HepG2 (cell line): ENCODE results near the gene TLR9. TPM values are rescaled to one million over a fixed set of nuclear protein-coding genes. Genes with fewer than 3 reads are reported as not detected.

ENCODE experiments used
- ARHGAP35 ChIP-seq: sonication (generic); formaldehyde crosslinking; IDR thresholded peaks from 2 replicates; pipeline ENCODE4 v1.9.0; 2022; ENCODE audit warnings: mild to moderate bottlenecking, inconsistent platforms, moderate library complexity, missing genetic modification reagents, borderline replicate concordance
- FOXA3 ChIP-seq: IDR thresholded peaks from 2 replicates; pipeline ENCODE4 v1.6.1; 2016; ENCODE audit warnings: missing genetic modification reagents, missing compliant biosample characterization
- HES4 ChIP-seq: sonication (generic); formaldehyde crosslinking; IDR thresholded peaks from 2 replicates; pipeline ENCODE4 v1.9.0; 2021; ENCODE audit warnings: mild to moderate bottlenecking, missing genetic modification reagents, borderline replicate concordance
- HNRNPL ChIP-seq: fragments of 200-400 bp; formaldehyde crosslinking; IDR thresholded peaks from 2 replicates; pipeline ENCODE4 v1.6.1; 2017; ENCODE audit warnings: mild to moderate bottlenecking, low read depth, low read length
- HNRNPUL1 ChIP-seq: fragments of 200-400 bp; formaldehyde crosslinking; IDR thresholded peaks from 2 replicates; pipeline ENCODE4 v1.6.1; 2017; ENCODE audit warnings: low read depth, mild to moderate bottlenecking, low read length, moderate library complexity
- MYC ChIP-seq: sonication (generic); formaldehyde crosslinking; IDR thresholded peaks from 2 replicates; pipeline ENCODE4 v1.9.0; 2021; ENCODE audit warnings: missing genetic modification reagents, borderline replicate concordance
- PHF8 ChIP-seq: sonication (generic); formaldehyde crosslinking; IDR thresholded peaks from 2 replicates; pipeline ENCODE4 v1.5.0; 2020; ENCODE audit warnings: missing genetic modification reagents
- RFXAP ChIP-seq: sonication (generic); formaldehyde crosslinking; IDR thresholded peaks from 2 replicates; pipeline ENCODE4 v1.4.0; 2020; ENCODE audit warnings: missing genetic modification reagents, borderline replicate concordance
- SP2 ChIP-seq: sonication (generic); formaldehyde crosslinking; IDR thresholded peaks from 2 replicates; pipeline ENCODE4 v1.5.1; 2020; ENCODE audit warnings: mild to moderate bottlenecking, missing genetic modification reagents
- TRIM24 ChIP-seq: sonication (generic); formaldehyde crosslinking; IDR thresholded peaks from 2 replicates; pipeline ENCODE4 v1.8.0; 2022; ENCODE audit warnings: mild to moderate bottlenecking, missing genetic modification reagents
- ZFX ChIP-seq: sonication (generic); formaldehyde crosslinking; IDR thresholded peaks from 2 replicates; pipeline ENCODE4 v1.4.0; 2020; ENCODE audit warnings: mild to moderate bottlenecking, low read depth, missing genetic modification reagents, moderate library complexity
- ZMYM3 ChIP-seq: sonication (generic); formaldehyde crosslinking; IDR thresholded peaks from 2 replicates; pipeline ENCODE4 v1.5.1; 2020; ENCODE audit warnings: mild to moderate bottlenecking, missing genetic modification reagents
- ZNF329 ChIP-seq: sonication (generic); formaldehyde crosslinking; IDR thresholded peaks from 2 replicates; pipeline ENCODE4 v1.9.0; 2021; ENCODE audit warnings: low read depth, mild to moderate bottlenecking, missing genetic modification reagents
- ZNF773 ChIP-seq: sonication (generic); formaldehyde crosslinking; IDR thresholded peaks from 2 replicates; pipeline ENCODE4 v1.4.0; 2020; ENCODE audit warnings: missing genetic modification reagents, borderline replicate concordance
- ZSCAN20 ChIP-seq: sonication (generic); formaldehyde crosslinking; IDR thresholded peaks from 2 replicates; pipeline ENCODE4 v1.4.0; 2020; ENCODE audit warnings: missing genetic modification reagents, mild to moderate bottlenecking, borderline replicate concordance
- polyA plus RNA-seq, 8 experiments: library from polyadenylated mRNA; depleted of rRNA in 3 of 8; stranded (reverse) in 7 of 8; unstranded in 1 of 8; fragments of >200 nt; fragmentation: Illumina TruSeq in 4 of 8; extraction: Trizol in 4 of 8; gene quantifications; 2 replicates each; pipeline versions ENCODE4 v1.2.1 to v1.2.3, GENCODE V29; 2011 to 2016; ENCODE audit warnings: low read depth in 4 of 8, missing spikeins in 1 of 8, mixed read lengths in 1 of 8; ENCODE audit not compliant: insufficient read depth in 1 of 8
- total RNA-seq, 5 experiments: library from RNA; depleted of rRNA; stranded (reverse); fragments of >200 nt; fragmentation: Illumina TruSeq; extraction: Trizol; gene quantifications; 2 replicates each; pipeline ENCODE4 v1.2.3, GENCODE V29; 2016; ENCODE audit warnings: low read depth in 1 of 5
- TF ChIP-seq, protein P1 (sequence below): sonication (generic); formaldehyde crosslinking; IDR thresholded peaks from 2 replicates; pipeline ENCODE4 v1.8.0; 2022; ENCODE audit warnings: missing genetic modification reagents, mild to moderate bottlenecking, borderline replicate concordance
- TF ChIP-seq, protein P2 (sequence below): sonication (generic); formaldehyde crosslinking; IDR thresholded peaks from 2 replicates; pipeline ENCODE4 v1.8.0; 2022; ENCODE audit warnings: low read depth, missing genetic modification reagents
- TF ChIP-seq, protein P3 (sequence below): sonication (generic); formaldehyde crosslinking; IDR thresholded peaks from 2 replicates; pipeline ENCODE4 v1.5.1; 2020; ENCODE audit warnings: mild to moderate bottlenecking, missing genetic modification reagents, moderate library complexity
- TF ChIP-seq, protein P4 (sequence below): sonication (generic); formaldehyde crosslinking; IDR thresholded peaks from 2 replicates; pipeline ENCODE4 v1.4.0; 2020; ENCODE audit warnings: missing genetic modification reagents; ENCODE audit errors: not compliant biosample characterization

Gene TLR9
- total and polyA plus RNA-seq, 2 of the 13 experiments (the other 11 are each of a cell fraction or from before 2014, with no cell fraction given): not detected

DNA sequence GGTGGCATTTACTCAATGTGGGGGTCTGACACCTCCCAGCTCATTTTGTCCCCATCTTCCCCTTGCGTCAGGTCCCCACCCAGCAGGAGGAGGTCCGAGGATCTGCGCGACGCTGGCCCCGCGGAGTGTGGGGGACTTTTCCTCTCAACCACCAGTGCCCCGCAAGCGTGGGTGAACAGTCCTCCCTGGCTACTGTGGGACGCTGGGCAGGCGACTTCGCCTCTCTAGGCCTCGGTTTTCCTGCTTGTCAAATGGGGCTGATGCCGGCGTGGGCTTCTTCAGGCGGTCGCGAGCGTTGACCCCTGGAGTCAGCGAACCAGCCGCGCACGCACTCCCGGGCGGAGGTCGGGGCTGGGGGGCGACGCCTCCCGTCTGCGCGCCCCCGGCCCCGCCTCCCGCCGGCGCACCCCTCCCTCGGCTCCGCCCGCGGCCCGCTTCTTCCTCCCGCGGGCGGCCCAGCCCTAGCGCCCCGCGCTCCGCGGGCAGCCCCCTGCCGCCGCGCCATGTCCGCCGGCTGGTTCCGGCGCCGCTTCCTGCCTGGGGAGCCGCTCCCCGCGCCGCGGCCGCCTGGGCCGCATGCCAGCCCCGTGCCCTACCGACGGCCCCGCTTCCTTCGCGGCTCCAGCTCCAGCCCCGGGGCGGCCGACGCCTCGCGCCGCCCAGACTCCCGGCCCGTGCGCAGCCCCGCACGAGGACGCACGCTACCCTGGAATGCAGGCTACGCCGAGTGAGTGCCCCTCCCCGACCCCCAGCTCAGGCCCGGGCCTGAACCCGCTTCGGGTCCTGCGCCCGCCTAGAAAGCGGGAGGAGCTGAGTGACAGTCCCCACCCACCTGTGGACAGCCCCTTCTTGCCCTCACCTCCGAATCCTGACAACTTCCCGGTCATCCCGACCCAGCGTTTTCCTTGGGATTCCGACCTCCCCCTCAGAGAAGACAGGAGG, 20.1 kb upstream of the TLR9 start, which contains the start of gene PPM1M (continued):
- peak; percentile 76 for TF ChIP-seq ZFX (CRISPR knock-in tag)
- TF ChIP-seq PHF8 (CRISPR knock-in tag): peak; percentile 52
- TF ChIP-seq TRIM24 (CRISPR knock-in tag): no peak
- 0 out of 2 replicates have a peak, but pooled peaks have one; percentile 81 for TF ChIP-seq ZSCAN20 (CRISPR knock-in tag)
- TF ChIP-seq MYC: peak; percentile 62
- TF ChIP-seq HES4: peak; percentile 89
- TF ChIP-seq, protein P1, sequence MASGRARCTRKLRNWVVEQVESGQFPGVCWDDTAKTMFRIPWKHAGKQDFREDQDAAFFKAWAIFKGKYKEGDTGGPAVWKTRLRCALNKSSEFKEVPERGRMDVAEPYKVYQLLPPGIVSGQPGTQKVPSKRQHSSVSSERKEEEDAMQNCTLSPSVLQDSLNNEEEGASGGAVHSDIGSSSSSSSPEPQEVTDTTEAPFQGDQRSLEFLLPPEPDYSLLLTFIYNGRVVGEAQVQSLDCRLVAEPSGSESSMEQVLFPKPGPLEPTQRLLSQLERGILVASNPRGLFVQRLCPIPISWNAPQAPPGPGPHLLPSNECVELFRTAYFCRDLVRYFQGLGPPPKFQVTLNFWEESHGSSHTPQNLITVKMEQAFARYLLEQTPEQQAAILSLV: 0 out of 2 replicates have a peak, but pooled peaks have one; percentile 32
- TF ChIP-seq, protein P2, sequence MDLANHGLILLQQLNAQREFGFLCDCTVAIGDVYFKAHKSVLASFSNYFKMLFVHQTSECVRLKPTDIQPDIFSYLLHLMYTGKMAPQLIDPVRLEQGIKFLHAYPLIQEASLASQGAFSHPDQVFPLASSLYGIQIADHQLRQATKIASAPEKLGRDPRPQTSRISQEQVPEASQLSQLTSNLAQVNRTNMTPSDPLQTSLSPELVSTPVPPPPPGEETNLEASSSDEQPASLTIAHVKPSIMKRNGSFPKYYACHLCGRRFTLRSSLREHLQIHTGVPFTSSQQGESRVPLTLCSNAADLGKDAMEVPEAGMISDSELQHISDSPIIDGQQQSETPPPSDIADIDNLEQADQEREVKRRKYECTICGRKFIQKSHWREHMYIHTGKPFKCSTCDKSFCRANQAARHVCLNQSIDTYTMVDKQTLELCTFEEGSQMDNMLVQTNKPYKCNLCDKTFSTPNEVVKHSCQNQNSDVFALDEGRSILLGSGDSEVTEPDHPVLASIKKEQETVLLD: peak; percentile 57; the same call in 1 of the 2 replicates
- 0 out of 2 replicates have a peak, but pooled peaks have one; percentile 20 for TF ChIP-seq HNRNPL
- TF ChIP-seq RFXAP (CRISPR knock-in tag): no peak
- TF ChIP-seq ZNF773 (CRISPR knock-in tag): peak; percentile 92; the same call in 1 of the 2 replicates
- TF ChIP-seq ZNF329: peak; percentile 53; the same call in 1 of the 2 replicates
- TF ChIP-seq, protein P3, sequence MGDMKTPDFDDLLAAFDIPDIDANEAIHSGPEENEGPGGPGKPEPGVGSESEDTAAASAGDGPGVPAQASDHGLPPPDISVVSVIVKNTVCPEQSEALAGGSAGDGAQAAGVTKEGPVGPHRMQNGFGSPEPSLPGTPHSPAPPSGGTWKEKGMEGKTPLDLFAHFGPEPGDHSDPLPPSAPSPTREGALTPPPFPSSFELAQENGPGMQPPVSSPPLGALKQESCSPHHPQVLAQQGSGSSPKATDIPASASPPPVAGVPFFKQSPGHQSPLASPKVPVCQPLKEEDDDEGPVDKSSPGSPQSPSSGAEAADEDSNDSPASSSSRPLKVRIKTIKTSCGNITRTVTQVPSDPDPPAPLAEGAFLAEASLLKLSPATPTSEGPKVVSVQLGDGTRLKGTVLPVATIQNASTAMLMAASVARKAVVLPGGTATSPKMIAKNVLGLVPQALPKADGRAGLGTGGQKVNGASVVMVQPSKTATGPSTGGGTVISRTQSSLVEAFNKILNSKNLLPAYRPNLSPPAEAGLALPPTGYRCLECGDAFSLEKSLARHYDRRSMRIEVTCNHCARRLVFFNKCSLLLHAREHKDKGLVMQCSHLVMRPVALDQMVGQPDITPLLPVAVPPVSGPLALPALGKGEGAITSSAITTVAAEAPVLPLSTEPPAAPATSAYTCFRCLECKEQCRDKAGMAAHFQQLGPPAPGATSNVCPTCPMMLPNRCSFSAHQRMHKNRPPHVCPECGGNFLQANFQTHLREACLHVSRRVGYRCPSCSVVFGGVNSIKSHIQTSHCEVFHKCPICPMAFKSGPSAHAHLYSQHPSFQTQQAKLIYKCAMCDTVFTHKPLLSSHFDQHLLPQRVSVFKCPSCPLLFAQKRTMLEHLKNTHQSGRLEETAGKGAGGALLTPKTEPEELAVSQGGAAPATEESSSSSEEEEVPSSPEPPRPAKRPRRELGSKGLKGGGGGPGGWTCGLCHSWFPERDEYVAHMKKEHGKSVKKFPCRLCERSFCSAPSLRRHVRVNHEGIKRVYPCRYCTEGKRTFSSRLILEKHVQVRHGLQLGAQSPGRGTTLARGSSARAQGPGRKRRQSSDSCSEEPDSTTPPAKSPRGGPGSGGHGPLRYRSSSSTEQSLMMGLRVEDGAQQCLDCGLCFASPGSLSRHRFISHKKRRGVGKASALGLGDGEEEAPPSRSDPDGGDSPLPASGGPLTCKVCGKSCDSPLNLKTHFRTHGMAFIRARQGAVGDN (CRISPR knock-in tag): peak; percentile 92
- TF ChIP-seq ZMYM3 (CRISPR knock-in tag): peak; percentile 72; the same call in 1 of the 2 replicates
- TF ChIP-seq, protein P4, sequence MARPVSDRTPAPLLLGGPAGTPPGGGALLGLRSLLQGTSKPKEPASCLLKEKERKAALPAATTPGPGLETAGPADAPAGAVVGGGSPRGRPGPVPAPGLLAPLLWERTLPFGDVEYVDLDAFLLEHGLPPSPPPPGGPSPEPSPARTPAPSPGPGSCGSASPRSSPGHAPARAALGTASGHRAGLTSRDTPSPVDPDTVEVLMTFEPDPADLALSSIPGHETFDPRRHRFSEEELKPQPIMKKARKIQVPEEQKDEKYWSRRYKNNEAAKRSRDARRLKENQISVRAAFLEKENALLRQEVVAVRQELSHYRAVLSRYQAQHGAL (CRISPR knock-in tag): peak; percentile 73
- no peak; the same call in 1 of the 2 replicates for TF ChIP-seq ARHGAP35 (CRISPR knock-in tag)
- 0 out of 2 replicates have a peak, but pooled peaks have one; percentile 7 for TF ChIP-seq FOXA3
- no peak for TF ChIP-seq HNRNPUL1
- TF ChIP-seq SP2 (CRISPR knock-in tag): no peak
